Activated naive CD8-positive, alpha-beta T cell treated with anti-CD3 and anti-CD28 coated beads, Interleukin-2, amount 50 U/mL, for 16 hours (primary cell): ENCODE results near the gene HIGD1B.

Source experiments
- DNase-seq: peaks from one replicate; pipeline ENCODE4 v3.0.0-alpha.2; 2020; ENCODE audit warnings: low read depth, low spot score

HIGD1B gene

GRCh38 chr17:44878627-44879221 lies 31.0 kb downstream of the HIGD1B start:
- no peak for DNase-seq

GRCh38 chr17:44879376-44879775 lies 31.7 kb downstream of the HIGD1B start:
- no peak for DNase-seq

- no peak for DNase-seq
Measured at GRCh38 chr17:44880062-44880461, 32.4 kb downstream of the HIGD1B start.

- no peak for DNase-seq
Measured at GRCh38 chr17:44881145-44881544, 33.5 kb downstream of the HIGD1B start.

GRCh38 chr17:44884941-44885340 lies 37.3 kb downstream of the HIGD1B start:
- DNase-seq: no peak

- DNase-seq: no peak
Measured at GRCh38 chr17:44887016-44887415, 39.3 kb downstream of the HIGD1B start.

- no peak for DNase-seq
Measured at GRCh38 chr17:44887971-44888954, 40.6 kb downstream of the HIGD1B start.

- DNase-seq: no peak
Measured at GRCh38 chr17:44889003-44889402, 41.3 kb downstream of the HIGD1B start.

GRCh38 chr17:44892250-44892649 lies 44.6 kb downstream of the HIGD1B start:
- DNase-seq: no peak

- no peak for DNase-seq
Measured at GRCh38 chr17:44894642-44895041, 47.0 kb downstream of the HIGD1B start.

- DNase-seq: no peak
Measured at GRCh38 chr17:44898768-44899073, 51.0 kb downstream of the HIGD1B start.

GRCh38 chr17:44899074-44899782 lies 51.5 kb downstream of the HIGD1B start, which contains the start of gene EFTUD2:
EFTUD2 (minus strand) TSS chr17:44899445; CDS start chr17:44894521, 4,924 bp downstream.
- DNase-seq: peak; percentile 84
